Neural progenitor cell (in vitro differentiated cells): ENCODE measurements around the gene TSEN54. TPM values are rescaled to one million over a fixed set of nuclear protein-coding genes. Genes with fewer than 3 reads are reported as not detected.
"Not testable (repeated sequence)": the region's sequence is repeated elsewhere in the genome, so short reads cannot be mapped to it uniquely, and the experiment has no call there.

ENCODE experiments used
- DNase-seq: peaks from one replicate; pipeline ENCODE4 v3.0.0-alpha.2; 2016; ENCODE audit warnings: low spot score
- H2AFZ ChIP-seq: fragments of 200-600 bp; sonication (generic); replicated peaks from 2 replicates; pipeline ENCODE4 v1.6.1; 2016; ENCODE audit warnings: antibody characterized with exemption
- H3F3A ChIP-seq: fragments of 200-600 bp; sonication (generic); 2 replicates; pipeline ENCODE4 v1.6.1; 2016; ENCODE audit warnings: antibody characterized with exemption, low read depth
- H3K27ac ChIP-seq: fragments of 200-600 bp; sonication (generic); 2 replicates; pipeline ENCODE4 v1.5.1; 2016; ENCODE audit warnings: mild to moderate bottlenecking
- H3K27me3 ChIP-seq: fragments of 200-600 bp; sonication (generic); 2 replicates; pipeline ENCODE4 v1.6.1; 2016; ENCODE audit warnings: mild to moderate bottlenecking, moderate library complexity
- H3K36me3 ChIP-seq: fragments of 200-600 bp; sonication (generic); 2 replicates; pipeline ENCODE4 v1.5.1; 2016
- H3K4me1 ChIP-seq: fragments of 200-600 bp; sonication (generic); 2 replicates; pipeline ENCODE4 v1.6.1; 2016; ENCODE audit warnings: mixed run types
- H3K4me2 ChIP-seq: fragments of 200-600 bp; sonication (generic); 2 replicates; pipeline ENCODE4 v1.6.1; 2016
- H3K4me3 ChIP-seq: fragments of 200-600 bp; sonication (generic); 2 replicates; pipeline ENCODE4 v1.5.1; 2016
- H3K79me2 ChIP-seq: fragments of 200-600 bp; sonication (generic); 2 replicates; pipeline ENCODE4 v1.6.1; 2016; ENCODE audit warnings: low read depth
- H3K9ac ChIP-seq: fragments of 200-600 bp; sonication (generic); 2 replicates; pipeline ENCODE4 v1.6.1; 2016
- H3K9me3 ChIP-seq: fragments of 200-600 bp; sonication (generic); 2 replicates; pipeline ENCODE4 v1.5.1; 2016; ENCODE audit warnings: low read depth
- H4K20me1 ChIP-seq: fragments of 200-600 bp; sonication (generic); 2 replicates; pipeline ENCODE4 v1.6.1; 2016; ENCODE audit warnings: low read depth
- H3K27ac Mint-ChIP-seq: 3 replicates; pipeline ENCODE4 v1.8.0; 2021; ENCODE audit warnings: mixed read lengths
- H3K27me3 Mint-ChIP-seq: 2 replicates; pipeline ENCODE4 v1.8.0; 2022; ENCODE audit warnings: low read depth, mild to moderate bottlenecking, inconsistent platforms, moderate library complexity, mixed read lengths; ENCODE audit not compliant: insufficient read depth
- H3K36me3 Mint-ChIP-seq: 3 replicates; pipeline ENCODE4 v1.8.0; 2021; ENCODE audit warnings: mixed read lengths
- H3K4me1 Mint-ChIP-seq: 3 replicates; pipeline ENCODE4 v1.8.0; 2021; ENCODE audit warnings: mixed read lengths
- H3K4me3 Mint-ChIP-seq: 3 replicates; pipeline ENCODE4 v1.8.0; 2021; ENCODE audit warnings: mild to moderate bottlenecking, moderate library complexity, mixed read lengths
- H3K9me3 Mint-ChIP-seq: 3 replicates; pipeline ENCODE4 v1.8.0; 2020; ENCODE audit warnings: mixed read lengths
- CTCF ChIP-seq: fragments of 200-600 bp; sonication (generic); IDR thresholded peaks from 2 replicates; pipeline ENCODE4 v1.5.1; 2017; ENCODE audit warnings: antibody characterized with exemption, mild to moderate bottlenecking
- EZH2 ChIP-seq: fragments of 200-600 bp; sonication (generic); IDR thresholded peaks from 2 replicates; pipeline ENCODE4 v1.6.1; 2017; ENCODE audit warnings: antibody characterized with exemption, mild to moderate bottlenecking, moderate library complexity
- EZH2phosphoT487 ChIP-seq: fragments of 200-600 bp; sonication (generic); IDR thresholded peaks from 2 replicates; pipeline ENCODE4 v1.6.1; 2017; ENCODE audit warnings: antibody characterized with exemption
- total RNA-seq: library from RNA; depleted of rRNA; stranded (reverse); fragments of >200 nt; gene quantifications from 2 replicates; pipeline ENCODE4 v1.2.3, GENCODE V29; 2015; ENCODE audit warnings: low replicate concordance

The TSEN54 gene
- total RNA-seq, 1 donor from 2014 or later: 20.5 TPM

DNA sequence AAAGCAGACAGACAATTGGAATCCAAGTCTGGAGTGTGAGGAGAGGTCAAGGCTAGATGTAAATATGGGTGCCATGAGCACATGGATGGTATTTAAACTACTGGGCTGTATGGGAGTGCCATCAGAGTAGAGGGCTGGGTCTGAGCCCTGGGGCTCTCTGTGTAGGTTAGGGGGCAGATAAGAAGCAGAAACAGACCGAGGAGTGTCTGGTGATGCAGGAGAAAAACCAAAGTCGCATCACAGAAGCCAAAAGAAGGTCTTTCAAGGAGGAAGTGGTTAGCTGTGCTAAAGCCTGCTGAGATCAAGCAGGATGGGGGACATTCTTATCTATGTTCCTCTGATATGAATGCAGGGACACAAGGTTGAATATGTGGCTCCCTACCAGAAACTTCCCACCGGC is 1.9 kb downstream of the TSEN54 start:
- Mint-ChIP-seq H3K4me3 (peak overlapping the region; percentile 88), H3K36me3 (peaks cover 19% of the 10 kb centered on the region), H3K27ac (no peak overlapping the region), H3K9me3 (no peaks in the 10 kb centered on the region), H3K4me1 (peaks cover 23% of the 10 kb centered on the region), H3K27me3 (peaks cover 5% of the 10 kb centered on the region)
- H3F3A ChIP-seq: peaks cover 7% of the 10 kb centered on the region
- H3K4me2 ChIP-seq: no peak overlapping the region
- no peaks in the 10 kb centered on the region for H3K9me3 ChIP-seq
- H4K20me1 ChIP-seq: peaks cover 37% of the 10 kb centered on the region
- H3K4me1 ChIP-seq: no peaks in the 10 kb centered on the region
- no peak for DNase-seq
- no peaks in the 10 kb centered on the region for H3K27me3 ChIP-seq
- no peak overlapping the region for H3K9ac ChIP-seq
- no peaks in the 10 kb centered on the region for H3K36me3 ChIP-seq
- no peak overlapping the region for H3K27ac ChIP-seq
- H3K4me3 ChIP-seq: no peak overlapping the region
- no peak for TF ChIP-seq CTCF
- TF ChIP-seq EZH2phosphoT487: no peak
- no peak for TF ChIP-seq EZH2
- no peak overlapping the region for H2AFZ ChIP-seq
- H3K79me2 ChIP-seq: peaks cover 17% of the 10 kb centered on the region

DNA sequence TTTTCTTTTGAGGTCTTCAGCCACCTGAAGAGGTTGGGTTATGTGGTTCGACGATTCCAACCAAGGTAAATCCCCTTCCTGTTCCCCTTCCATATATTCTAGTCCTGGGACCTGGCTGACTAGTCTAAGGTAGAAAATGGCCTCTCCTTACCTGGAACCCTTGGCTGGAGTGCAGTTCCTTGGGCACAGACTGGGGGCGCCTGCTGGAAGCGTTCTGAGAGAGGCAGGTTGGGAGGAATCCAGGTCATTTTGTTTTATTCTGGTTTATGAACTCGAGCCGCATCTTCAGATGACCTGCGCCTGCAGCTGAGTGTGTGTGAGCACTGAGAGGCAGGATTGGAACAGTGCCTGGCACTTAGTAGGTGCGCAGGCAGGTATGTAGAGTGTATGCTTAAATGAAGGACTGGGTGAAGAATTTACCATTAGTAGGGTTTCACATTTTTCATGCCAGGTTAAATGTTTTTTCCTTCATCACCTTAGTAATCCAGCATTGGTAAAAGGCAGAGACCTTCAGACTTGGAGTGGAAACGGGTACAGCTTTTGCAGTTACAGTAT is 2.7 kb downstream of the TSEN54 start:
- no peak overlapping the region for H3K4me3 Mint-ChIP-seq
- TF ChIP-seq CTCF: peak; percentile 31
- TF ChIP-seq EZH2phosphoT487: no peak
- TF ChIP-seq EZH2: no peak
- H3K27me3 ChIP-seq: no peaks in the 10 kb centered on the region
- peaks cover 8% of the 10 kb centered on the region for H3K27me3 Mint-ChIP-seq
- H3K4me2 ChIP-seq: no peak overlapping the region
- no peak overlapping the region for H3K27ac ChIP-seq
- H3F3A ChIP-seq: peaks cover 12% of the 10 kb centered on the region
- peaks cover 21% of the 10 kb centered on the region for H3K36me3 Mint-ChIP-seq
- H3K36me3 ChIP-seq: no peaks in the 10 kb centered on the region
- H3K9me3 Mint-ChIP-seq: no peaks in the 10 kb centered on the region
- peaks cover 9% of the 10 kb centered on the region for H3K79me2 ChIP-seq
- peaks cover 15% of the 10 kb centered on the region for H3K4me1 Mint-ChIP-seq
- H2AFZ ChIP-seq: no peak overlapping the region
- H4K20me1 ChIP-seq: peaks cover 30% of the 10 kb centered on the region
- no peaks in the 10 kb centered on the region for H3K9me3 ChIP-seq
- no peak overlapping the region for H3K9ac ChIP-seq
- no peaks in the 10 kb centered on the region for H3K4me1 ChIP-seq
- no peak for DNase-seq
- H3K27ac Mint-ChIP-seq: no peak overlapping the region
- no peak overlapping the region for H3K4me3 ChIP-seq

DNA sequence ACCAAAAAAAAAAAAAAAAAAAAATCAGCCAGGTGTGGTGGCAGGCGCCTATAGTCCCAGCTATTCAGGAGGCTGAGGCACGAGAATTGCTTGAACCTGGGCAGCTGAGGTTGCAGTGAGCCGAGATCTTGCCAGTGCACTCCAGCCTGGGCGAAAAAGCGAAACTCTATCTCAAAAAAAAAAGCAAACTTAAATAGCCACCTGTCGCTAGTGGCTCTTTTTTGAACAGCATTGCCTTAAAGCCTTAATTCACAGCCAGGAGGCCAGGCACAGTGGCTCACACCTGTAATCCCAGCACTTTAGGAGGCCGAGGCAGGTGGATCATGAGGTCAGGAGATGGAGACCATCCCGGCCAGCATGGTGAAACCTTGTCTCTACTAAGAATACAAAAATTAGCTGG is 4.1 kb downstream of the TSEN54 start:
- not testable (repeated sequence) for H3K9me3 ChIP-seq, H3K9ac ChIP-seq, H3K36me3 ChIP-seq, H3K4me2 ChIP-seq, H3K27ac ChIP-seq, H3K4me3 ChIP-seq, H3K9me3 Mint-ChIP-seq, H3K4me1 ChIP-seq, H2AFZ ChIP-seq, H3K27ac Mint-ChIP-seq, H3K27me3 ChIP-seq, DNase-seq, H3K4me3 Mint-ChIP-seq, H3K79me2 ChIP-seq
- Histone ChIP-seq H4K20me1 (peaks cover 29% of the 10 kb centered on the region), H3F3A (peaks cover 24% of the 10 kb centered on the region)
- Mint-ChIP-seq H3K27me3 (peaks cover 11% of the 10 kb centered on the region), H3K36me3 (peaks cover 21% of the 10 kb centered on the region), H3K4me1 (peaks cover 18% of the 10 kb centered on the region)

DNA sequence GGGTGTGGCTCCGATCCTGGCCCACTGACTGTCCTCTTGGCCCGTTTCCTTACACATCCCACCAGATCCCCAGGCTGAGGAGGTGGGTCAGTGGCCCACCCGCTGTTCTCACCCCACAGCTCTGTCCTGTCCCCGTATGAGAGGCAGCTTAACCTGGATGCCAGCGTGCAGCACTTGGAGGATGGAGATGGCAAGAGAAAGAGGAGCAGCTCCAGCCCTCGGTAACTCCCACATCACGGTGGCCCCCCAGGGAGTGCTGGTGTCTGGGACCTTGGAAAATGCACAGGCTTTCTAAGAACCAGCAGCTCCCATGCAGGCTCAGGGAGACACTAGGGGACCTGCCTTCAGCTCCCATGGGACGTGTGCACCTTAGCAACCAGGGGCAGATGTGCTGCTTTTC is 5.0 kb downstream of the TSEN54 start:
- Mint-ChIP-seq H3K27ac (no peak overlapping the region), H3K36me3 (peaks cover 21% of the 10 kb centered on the region), H3K4me1 (peaks cover 19% of the 10 kb centered on the region), H3K27me3 (peaks cover 13% of the 10 kb centered on the region), H3K4me3 (no peak overlapping the region), H3K9me3 (no peaks in the 10 kb centered on the region)
- H3K4me3 ChIP-seq: no peak overlapping the region
- no peaks in the 10 kb centered on the region for H3K9me3 ChIP-seq
- peaks cover 30% of the 10 kb centered on the region for H3F3A ChIP-seq
- no peak overlapping the region for H2AFZ ChIP-seq
- H3K27me3 ChIP-seq: no peaks in the 10 kb centered on the region
- peaks cover 31% of the 10 kb centered on the region for H4K20me1 ChIP-seq
- no peak for TF ChIP-seq EZH2
- TF ChIP-seq EZH2phosphoT487: no peak
- TF ChIP-seq CTCF: no peak
- H3K4me2 ChIP-seq: no peak overlapping the region
- no peak for DNase-seq
- no peak overlapping the region for H3K9ac ChIP-seq
- peaks cover under 1% of the 10 kb centered on the region for H3K4me1 ChIP-seq
- H3K36me3 ChIP-seq: no peaks in the 10 kb centered on the region
- peaks cover 1% of the 10 kb centered on the region for H3K79me2 ChIP-seq
- H3K27ac ChIP-seq: no peak overlapping the region
